NOMO-1 treated with dmso at 0.1 percent for 144 hours (cell line): ENCODE measurements around the gene CEP170B.
"Not testable (repeated sequence)": the region's sequence is repeated elsewhere in the genome, so short reads cannot be mapped to it uniquely, and the experiment has no call there.

Experiments used
- DNase-seq: peaks from one replicate; lab custom pipeline; 2025; ENCODE audit not compliant: unreplicated experiment; lab: John Stamatoyannopoulos, UW

Gene CEP170B

DNA sequence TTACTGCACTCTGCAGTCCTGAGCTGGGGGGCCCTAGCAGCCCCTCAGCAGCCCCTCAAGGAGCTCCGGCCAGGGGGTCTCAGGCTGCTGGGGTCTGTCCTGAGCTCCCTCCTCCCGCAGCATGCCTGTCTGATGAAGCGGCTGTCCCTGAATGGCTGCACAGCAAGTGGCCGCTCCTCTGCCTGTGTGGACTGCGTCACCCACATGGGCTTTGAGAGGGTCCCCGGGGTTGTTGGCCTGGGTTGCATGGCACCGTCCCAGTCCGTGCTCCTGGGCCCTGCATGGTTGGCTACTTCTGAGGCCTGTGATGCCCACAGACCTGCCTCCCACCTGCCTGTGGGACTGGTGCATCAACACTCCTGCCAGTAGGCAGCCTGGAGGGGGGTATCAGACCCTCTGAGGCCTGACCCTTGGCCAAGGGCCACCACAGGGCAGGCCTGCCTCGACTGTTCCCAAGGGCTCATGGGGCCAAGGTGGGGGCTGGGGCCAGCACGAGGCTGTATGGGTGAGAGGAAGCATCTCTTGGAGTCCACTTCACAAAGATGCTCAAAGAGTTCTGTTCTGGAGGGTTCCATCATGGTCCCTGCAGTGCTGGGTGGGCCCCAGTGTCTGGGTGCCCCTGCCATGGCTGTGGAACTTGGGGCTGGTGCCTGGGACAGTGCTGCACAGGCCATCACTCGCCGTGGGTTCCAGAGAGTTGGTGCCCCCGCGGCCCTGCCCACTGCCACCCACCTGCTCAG, 12.2 kb downstream of the CEP170B start:
- DNase-seq, result no peak

DNA sequence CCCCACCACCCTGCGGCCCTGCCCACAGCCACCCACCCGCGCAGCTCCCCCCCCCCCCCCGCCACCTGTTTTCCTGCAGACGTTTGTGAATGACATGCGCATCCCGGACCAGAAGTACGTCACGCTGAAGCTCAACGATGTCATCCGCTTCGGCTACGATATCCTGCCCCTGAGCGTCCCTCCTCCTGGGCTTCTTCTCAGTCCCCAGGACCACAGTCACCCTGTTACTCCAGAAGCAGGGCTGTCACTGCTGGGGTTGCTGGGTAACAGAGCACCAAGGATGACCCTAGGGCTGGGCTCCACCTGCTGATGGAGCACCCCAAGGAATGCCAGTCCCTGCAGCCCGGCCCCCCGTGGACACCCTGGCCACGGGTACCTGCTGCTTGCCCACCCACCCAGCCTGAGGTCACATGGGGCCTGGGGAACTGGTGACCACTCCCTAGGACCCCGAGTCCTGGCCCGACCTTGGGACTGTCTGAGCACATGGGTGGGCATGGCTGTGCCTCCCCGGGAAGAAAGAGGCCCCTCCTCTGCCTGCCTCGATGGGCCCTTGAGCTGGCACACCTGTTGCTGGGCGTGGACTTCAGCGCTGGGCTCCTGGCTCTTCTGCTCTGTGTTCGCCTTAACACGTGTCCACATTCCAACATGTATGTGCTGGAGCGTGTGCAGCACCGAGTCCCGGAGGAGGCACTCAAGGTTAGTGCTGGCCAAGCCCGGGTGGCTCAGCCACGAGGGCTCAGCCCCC, 12.9 kb downstream of the CEP170B start:
- DNase-seq, result no peak

DNA sequence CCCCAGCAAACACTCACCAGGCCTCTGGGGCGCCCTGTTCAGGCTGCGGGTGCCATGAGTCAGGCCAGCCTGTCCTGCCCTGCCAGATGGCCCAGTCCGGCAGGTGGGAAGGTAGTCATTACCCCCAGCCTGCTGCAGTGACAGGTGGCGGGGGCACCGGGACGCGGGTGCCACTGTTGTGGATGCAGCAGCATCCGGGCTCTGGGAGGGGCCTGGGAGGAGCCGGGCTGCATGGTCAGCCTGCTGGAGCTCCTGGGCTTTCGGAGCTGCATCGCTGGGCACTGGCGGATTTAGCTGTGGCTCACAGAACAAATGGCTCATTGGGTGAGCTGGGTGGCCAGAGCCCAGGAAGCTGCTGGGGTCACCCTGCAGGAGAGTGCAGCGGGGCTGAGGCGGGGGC, 13.5 kb downstream of the CEP170B start:
- DNase-seq, result no peak

DNA sequence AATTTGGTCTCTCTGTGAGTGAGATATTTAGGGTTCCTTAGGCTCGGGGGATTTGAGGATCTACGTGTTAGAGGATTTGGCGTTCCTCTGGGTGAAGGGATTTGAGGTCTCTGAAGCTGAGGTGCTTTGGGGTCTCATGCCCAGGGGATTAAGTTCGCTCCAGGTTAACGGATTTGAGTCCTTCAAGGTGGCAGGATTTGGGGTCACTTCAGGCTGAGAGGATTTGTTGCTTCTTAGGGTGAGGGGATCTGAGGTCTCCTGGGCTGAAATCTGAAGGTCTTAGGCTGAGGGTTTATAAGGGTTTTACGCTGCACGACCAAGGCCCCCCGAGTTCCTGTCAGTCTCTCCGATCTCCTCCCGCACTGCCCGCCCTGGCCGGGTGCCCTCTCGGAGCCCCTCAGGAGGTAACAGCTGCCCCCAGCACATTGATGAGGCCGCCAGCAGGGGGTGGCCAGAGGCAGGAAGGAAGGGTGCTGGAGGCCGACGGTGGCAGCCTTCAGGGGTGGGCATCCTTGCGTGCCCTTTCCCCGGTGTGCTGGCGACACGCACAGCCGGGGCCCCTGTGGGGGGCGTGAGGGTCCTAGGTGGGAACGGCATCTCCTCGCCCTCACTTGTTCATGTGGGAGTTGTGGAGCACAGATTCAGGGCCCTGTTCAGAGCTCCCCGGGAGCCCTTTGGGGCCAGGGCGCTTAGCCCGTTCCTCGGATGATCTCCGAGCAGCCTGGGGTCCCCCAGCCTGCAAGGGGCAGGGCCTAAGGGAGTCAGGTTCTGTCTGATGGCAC, 14.3 kb downstream of the CEP170B start:
- no peak for DNase-seq

DNA sequence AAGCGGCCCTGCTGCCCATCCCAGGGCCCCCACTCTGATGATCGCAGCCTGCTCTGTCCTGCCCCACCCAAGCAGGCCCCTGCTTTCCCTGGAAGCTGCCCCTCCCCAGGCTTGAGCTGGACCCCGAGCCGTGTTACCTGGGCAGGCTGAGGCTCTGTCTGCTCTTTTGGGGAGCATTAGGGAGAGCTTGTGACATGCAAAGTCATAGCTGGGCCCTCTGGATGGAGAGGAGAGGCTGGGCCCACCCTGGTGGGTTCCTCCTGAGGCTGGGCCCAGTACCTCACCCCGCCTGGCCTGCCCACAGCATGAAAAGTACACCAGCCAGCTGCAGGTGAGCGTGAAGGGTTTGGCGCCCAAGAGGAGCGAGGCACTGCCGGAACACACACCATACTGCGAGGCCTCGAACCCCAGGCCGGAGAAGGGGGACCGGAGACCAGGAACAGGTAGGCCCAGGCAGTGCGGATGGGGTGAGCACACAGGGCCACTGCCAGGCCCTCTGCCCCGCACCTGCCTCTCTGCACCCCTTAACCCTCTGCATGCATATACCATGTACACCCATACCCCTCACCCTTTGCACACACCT, 15.0 kb downstream of the CEP170B start:
- no peak for DNase-seq

DNA sequence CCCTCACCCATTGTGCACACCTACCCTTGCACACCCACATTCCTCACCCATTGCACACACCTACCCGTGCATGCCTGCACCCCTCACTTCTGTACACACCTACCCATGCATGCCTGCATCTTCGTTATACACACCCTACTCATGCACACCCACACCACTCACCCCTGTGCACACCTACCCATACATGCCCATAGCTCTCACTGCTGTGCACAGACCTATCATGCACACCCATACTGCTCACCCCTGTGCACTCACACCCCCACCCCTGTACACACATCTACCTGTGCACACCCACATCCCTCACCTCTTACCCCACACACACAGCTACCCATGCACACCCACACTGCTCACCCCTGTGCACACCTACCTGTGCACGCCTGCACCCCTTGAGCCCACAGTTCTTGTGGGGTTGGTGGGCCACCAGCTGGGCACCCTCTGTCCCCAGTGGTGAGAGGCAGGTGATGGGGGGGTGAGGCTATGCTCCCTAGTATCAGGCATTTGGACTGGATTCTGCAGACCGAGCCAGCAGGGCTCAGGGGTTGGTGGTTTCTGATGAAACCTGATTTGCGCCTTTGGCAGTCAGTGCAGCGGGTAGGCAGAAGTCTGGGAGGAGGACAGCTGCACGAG, 15.6 kb downstream of the CEP170B start:
- DNase-seq, result no peak

DNA sequence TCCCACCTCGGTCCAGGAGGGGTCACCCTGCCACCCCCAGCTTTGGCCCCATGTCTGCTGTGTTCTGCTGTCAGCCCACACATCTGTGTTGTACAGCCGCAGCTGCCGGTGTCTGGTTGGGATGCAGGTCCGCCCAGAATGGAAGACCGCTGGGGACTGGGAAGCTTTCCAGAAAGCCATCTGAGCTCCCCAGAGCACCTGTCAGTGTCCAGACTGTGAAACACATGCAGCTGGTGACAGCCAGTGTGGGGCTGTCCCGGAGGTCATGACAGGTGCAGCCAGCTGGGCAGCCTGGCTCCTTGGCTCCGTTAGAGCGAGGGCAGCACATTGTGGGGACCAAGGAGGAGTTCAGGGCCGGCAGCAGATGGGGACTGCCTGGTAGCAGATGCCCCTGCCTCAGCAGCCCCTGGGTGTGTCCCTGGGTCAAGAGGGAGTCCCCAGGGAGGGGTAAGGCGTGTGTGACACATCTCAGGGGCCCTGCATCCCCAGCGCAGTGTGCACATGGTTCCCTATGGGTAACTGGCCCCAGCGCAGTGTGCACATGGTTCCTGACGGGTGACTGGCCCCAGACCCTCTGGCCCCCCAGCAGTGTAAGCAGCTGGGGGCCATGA, 16.4 kb downstream of the CEP170B start:
- no peak for DNase-seq

DNA sequence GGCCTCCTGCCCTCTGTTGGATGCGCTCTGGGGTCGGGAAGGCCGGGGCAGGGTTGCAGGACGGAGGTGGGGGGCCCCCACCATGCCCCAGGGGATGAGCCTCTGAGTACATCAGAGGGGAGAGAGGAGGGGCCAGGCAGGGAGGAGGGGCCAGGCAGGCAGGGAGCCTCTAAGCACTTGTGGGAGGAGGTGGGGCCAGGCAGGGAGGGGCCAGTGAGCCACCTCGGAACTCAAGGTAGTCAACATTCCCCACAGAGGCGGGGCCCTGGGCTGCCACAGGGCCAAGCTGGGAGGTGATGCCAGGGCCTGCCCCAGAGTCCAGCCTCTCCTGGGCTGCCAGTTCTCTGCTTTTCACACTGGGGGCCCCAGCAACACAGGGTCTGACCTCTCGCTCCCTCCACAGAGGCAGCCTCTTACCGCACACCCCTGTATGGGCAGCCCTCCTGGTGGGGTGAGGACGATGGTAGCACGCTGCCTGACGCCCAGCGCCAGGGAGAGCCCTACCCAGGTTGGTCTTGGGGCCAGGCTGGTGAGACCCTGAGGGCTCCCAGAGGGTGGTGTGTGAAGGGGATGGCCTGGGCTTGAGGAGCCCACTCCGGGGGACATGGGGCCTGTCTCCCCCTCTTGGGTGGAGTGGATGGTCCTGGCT, 17.4 kb downstream of the CEP170B start:
- no peak for DNase-seq

DNA sequence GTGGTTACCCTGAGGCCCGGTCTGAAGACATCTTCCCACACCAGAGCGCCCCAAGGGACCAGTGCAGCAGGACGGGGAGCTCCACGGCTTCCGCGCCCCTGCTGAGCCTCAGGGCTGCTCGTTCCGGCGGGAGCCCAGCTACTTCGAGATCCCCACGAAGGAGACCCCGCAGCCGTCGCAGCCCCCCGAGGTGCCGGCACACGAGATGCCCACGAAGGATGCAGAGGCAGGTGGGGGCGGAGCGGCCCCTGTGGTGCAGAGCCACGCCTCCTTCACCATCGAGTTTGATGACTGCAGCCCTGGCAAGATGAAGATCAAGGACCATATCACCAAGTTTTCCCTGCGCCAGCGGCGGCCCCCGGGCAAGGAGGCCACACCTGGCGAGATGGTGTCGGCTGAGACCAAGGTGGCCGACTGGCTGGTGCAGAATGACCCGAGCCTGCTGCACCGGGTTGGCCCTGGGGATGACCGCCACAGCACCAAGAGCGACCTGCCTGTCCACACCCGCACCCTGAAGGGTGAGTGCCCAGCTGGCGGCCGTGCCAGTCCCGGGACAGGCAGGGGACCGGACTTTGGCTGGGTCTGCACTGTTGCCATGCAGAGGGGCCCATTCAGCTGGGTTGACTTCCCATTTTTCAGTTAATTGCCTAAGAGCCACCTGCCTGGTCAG, 18.1 kb downstream of the CEP170B start:
- DNase-seq, result no peak

DNA sequence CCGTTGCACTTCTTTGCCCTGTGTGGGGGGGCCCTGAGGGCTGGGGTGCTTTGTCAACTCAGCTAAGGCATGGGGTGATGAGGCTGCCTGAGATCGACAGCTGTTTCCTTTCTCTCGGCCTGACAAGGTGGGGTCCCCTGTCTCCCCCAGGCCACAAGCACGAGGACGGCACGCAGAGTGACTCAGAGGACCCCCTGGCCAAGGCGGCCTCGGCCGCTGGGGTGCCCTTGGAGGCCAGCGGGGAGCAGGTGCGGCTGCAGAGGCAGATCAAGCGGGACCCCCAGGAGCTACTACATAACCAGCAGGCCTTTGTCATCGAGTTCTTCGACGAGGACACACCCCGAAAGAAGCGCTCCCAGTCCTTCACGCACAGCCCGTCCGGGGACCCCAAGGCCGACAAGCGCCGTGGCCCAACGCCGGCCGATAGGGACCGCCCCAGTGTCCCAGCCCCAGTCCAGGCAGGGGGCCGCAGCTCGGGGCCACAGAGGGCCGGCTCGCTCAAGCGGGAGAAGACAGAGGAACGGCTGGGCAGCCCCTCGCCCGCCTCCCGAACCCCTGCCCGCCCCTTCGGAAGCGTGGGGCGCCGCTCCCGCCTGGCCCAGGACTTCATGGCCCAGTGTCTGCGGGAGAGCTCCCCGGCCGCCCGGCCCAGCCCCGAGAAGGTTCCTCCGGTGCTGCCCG, 18.8 kb downstream of the CEP170B start:
- no peak for DNase-seq

DNA sequence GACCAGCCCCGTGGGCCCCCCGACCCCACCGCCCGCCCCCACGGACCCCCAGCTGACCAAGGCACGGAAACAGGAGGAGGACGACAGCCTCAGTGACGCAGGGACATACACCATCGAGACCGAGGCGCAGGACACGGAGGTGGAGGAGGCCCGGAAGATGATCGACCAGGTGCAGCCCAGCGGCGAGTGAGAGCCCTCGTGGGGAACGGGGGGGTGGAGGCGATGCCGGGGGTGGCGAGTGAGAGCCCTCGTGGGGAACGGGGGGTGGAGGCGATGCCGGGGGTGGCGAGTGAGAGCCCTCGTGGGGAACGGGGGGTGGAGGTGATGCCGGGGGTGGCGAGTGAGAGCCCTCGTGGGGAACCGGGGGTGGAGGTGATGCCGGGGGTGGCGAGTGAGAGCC, 19.3 kb downstream of the CEP170B start:
- not testable (repeated sequence) for DNase-seq

DNA sequence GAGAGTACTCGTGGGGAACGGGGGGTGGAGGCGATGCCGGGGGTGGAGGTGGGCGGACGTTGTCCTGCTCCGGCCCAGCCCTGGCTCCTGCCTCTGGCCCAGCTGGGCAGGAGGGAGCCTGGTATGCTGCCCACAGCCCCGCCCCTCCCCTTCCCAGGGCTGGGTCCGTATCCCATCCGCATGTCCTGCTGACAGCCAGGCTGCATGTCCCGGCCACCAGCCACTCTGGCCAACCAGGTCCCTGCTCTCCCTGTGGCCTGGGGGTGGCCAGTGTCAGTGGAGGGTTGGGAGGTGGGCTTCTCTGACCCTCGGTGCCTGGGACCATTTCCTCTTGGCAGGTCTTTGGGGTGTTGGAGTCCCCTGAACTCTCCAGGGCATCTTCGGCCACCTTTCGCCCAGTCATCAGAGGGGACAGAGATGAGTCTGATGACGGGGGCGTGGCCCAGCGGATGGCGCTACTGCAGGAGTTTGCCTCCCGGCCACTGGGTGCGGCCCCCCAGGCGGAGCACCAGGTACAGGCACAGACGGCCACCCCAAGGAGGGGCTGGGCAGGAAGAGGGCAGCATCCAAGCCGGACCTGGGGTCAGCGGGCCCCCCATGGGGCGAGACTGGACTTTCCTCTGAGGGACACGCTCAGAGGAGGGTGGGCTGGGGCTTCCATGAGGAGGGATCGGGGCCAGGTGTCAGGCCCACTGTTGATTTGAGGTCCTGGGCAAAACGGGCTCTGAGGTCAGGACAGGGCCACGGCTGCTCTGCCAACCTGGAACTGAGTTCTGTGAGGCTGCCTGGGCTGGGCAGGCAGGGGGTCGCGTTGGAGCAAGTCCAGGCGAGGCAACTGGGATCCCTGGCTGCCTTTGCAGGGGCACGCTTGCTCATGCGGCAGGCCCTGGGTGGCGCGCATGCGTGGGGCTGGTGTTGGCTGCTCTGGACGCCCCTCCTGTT, 20.2 kb downstream of the CEP170B start:
- no peak for DNase-seq

DNA sequence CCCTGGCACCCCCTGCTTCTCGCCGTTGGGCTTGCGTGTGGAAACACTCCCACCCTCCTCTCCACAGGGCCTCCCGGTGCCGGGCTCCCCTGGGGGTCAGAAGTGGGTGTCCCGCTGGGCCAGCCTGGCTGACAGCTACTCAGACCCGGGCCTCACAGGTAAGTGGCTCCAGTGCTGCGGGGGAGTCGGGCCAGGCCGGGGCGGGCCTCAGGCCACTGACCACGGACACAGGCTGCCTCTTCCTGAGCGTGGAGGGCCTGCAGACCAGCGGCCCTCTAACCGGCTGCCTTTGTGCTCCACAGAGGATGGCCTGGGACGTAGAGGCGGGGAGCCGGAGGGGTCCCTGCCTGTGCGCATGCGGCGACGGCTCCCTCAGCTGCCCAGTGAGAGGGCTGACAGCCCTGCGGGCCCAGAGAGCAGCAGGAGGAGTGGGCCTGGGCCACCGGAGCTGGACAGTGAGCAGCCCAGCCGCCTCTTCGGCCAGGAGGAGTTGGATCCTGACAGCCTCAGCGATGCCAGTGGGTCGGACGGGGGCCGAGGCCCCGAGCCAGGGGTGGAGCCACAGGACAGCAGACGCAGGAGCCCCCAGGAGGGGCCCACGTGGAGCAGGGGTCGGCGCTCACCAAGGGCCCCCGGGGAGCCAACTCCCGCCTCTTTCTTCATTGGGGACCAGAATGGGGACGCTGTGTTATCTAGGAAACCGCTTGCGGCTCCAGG, 21.1 kb downstream of the CEP170B start:
- no peak for DNase-seq

DNA sequence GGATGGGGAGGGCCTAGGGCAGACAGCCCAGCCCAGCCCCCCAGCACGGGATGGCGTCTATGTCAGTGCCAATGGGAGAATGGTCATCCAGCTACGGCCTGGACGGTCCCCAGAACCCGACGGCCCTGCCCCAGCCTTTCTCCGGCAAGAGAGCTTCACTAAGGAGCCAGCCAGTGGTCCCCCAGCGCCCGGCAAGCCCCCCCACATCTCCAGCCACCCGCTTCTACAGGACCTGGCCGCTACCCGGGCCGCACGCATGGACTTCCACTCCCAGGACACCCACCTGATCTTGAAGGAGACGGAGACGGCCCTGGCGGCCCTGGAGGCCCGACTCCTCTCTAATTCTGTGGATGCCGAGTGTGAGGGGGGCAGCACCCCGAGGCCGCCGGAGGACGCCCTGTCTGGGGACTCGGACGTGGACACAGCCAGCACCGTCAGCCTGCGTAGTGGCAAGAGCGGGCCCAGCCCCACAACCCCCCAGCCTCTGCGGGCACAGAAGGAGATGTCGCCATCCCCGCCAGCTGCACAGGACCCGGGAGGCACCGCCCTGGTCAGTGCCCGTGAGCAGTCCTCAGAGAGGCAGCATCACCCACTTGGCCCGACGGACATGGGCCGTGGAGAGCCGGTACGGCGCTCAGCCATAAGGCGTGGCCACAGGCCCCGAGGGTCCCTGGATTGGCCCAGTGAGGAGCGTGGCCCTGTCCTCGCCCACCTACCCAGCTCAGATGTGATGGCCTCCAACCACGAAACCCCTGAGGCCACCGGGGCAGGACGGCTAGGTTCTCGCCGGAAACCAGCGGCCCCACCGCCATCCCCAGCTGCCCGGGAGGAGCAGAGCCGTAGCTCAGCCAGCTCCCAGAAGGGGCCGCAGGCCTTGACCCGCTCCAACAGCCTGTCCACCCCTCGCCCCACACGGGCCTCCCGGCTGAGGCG, 21.9 kb downstream of the CEP170B start:
- no peak for DNase-seq

DNA sequence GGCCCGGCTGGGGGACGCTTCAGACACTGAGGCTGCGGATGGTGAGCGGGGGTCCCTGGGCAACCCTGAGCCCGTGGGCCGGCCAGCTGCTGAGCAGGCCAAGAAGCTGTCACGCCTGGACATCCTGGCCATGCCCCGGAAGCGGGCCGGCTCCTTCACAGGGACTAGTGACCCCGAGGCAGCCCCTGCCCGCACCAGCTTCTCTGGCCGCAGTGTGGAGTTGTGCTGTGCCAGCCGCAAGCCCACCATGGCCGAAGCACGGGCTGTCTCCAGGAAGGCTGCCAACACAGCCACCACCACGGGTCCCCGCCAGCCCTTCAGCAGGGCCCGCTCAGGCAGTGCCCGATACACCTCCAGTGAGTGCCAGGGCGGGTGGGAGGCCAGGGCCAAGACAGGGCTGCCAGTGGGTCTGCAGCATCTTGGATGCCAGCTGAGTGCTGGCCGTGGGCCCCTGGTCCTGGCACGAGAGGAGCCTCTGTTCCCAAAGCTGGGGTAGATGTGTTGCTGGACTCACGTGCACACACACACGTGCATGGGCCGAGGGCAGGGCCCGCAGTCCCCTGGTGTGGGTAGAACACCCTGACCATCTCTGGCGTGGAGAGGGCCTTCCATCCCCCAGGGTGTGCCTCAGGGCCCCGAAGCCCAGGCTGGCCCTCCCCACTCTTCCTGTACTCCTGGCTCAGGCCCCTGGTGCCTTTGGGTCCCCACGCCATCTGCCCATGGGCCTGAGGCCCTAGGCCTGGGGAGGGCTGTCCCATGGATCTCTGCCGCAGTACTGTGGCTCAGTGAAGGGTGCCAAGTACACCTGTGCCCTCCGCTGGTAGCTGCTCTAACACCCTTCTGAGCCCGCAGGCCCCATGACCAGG, 22.8 kb downstream of the CEP170B start:
- no peak for DNase-seq
